K562 (cell line): ENCODE data around the gene SLC22A3.

Experiments used
- ESRRA ChIP-seq: fragments of 450-650 bp; IDR thresholded peaks from 2 replicates; pipeline ENCODE4 v1.6.1; 2014; ENCODE audit warnings: low read depth, mild to moderate bottlenecking, moderate library complexity, borderline replicate concordance
- L3MBTL2 ChIP-seq: fragments of 450-650 bp; IDR thresholded peaks from 2 replicates; pipeline ENCODE4 v1.6.1; 2016; ENCODE audit warnings: mild to moderate bottlenecking, moderate library complexity
- SREBF2 ChIP-seq: sonication (generic); formaldehyde crosslinking; IDR thresholded peaks from 2 replicates; pipeline ENCODE4 v1.4.0; 2020; ENCODE audit warnings: mild to moderate bottlenecking, missing genetic modification reagents
- TF ChIP-seq, protein P1 (sequence below), 3 experiments: IDR thresholded peaks in 2 of 3; conservative IDR thresholded peaks in 1 of 3; 2 replicates each; pipeline ENCODE4 v1.5.1; 2011 to 2012; ENCODE audit warnings: low read length in 3 of 3, mild to moderate bottlenecking in 3 of 3, control low read depth in 2 of 3, improper control_type of control experiment in 1 of 3, inconsistent platforms in 1 of 3, low read depth in 1 of 3, mixed read lengths in 1 of 3, moderate library complexity in 1 of 3; ENCODE audit not compliant: insufficient read depth in 2 of 3
- TF ChIP-seq, protein P2 (sequence below): sonication (generic); formaldehyde crosslinking; IDR thresholded peaks from 2 replicates; pipeline ENCODE4 v1.9.0; 2022; ENCODE audit warnings: mild to moderate bottlenecking, missing genetic modification reagents

DNA sequence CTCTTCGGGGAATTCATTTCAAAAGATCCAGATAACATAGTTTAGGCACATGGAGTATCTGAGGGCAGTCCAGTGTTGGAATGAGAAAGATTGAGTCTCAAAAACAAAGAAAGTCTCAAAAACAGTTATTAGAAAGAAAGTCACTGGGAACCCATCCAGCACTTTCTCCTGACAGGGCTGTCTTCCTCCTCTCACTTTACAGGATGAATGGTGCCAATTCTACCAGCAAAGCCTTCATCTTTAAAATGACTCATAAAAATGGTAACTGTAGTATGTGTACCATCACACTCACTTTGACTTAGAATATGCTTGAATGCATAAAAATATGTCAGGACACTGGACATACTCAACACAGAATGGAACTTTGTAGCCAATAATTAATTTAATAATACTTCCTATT, 71.3 kb downstream of the SLC22A3 start:
- TF ChIP-seq SREBF2 (CRISPR knock-in tag) (no peak), ESRRA (no peak), L3MBTL2 (no peak)
- TF ChIP-seq, protein P1, sequence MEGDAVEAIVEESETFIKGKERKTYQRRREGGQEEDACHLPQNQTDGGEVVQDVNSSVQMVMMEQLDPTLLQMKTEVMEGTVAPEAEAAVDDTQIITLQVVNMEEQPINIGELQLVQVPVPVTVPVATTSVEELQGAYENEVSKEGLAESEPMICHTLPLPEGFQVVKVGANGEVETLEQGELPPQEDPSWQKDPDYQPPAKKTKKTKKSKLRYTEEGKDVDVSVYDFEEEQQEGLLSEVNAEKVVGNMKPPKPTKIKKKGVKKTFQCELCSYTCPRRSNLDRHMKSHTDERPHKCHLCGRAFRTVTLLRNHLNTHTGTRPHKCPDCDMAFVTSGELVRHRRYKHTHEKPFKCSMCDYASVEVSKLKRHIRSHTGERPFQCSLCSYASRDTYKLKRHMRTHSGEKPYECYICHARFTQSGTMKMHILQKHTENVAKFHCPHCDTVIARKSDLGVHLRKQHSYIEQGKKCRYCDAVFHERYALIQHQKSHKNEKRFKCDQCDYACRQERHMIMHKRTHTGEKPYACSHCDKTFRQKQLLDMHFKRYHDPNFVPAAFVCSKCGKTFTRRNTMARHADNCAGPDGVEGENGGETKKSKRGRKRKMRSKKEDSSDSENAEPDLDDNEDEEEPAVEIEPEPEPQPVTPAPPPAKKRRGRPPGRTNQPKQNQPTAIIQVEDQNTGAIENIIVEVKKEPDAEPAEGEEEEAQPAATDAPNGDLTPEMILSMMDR (IDR thresholded peaks at IDR 0.05 in 2 of 3, conservative IDR thresholded peaks at IDR 0.05 in 1 of 3; ENCODE audit: insufficient read depth in 2 of 3, low read depth in 1 of 3, low read length in 3 of 3) = no peak
- TF ChIP-seq, protein P2, sequence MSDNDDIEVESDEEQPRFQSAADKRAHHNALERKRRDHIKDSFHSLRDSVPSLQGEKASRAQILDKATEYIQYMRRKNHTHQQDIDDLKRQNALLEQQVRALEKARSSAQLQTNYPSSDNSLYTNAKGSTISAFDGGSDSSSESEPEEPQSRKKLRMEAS (CRISPR knock-in tag) = no peak
